HEK293 (cell line): ENCODE results near the gene GOPC.

ENCODE experiments used
- CTCF ChIA-PET: fragments of 350-600 bp; formaldehyde crosslinking; extraction: SDS; loops from one replicate; lab custom pipeline; 2021; ENCODE audit warnings: antibody characterized with exemption; lab: Yijun Ruan, JAX
- POLR2A ChIA-PET: fragments of 300-600 bp; formaldehyde crosslinking; extraction: SDS; loops from one replicate; lab custom pipeline; 2020; ENCODE audit warnings: antibody characterized with exemption, inconsistent platforms; lab: Yijun Ruan, JAX
- H3K27ac ChIP-seq: fragments of 200-500 bp; sonication (Bioruptor generic); 2 replicates; pipeline ENCODE4 v1.5.1; 2014; ENCODE audit warnings: low read depth, low read length, control low read depth, inconsistent platforms; ENCODE audit errors: extremely low read depth
- H3K36me3 ChIP-seq, 2 experiments: fragments of 200-500 bp in 1 of 2; sonication (Bioruptor generic) in 1 of 2; 1 replicate in 1 of 2; 2 replicates in 1 of 2; pipeline ENCODE4 v1.5.1; 2014 to 2017; ENCODE audit warnings: inconsistent platforms in 2 of 2, low read length in 2 of 2; ENCODE audit not compliant: control insufficient read depth in 2 of 2, insufficient read depth in 1 of 2
- H3K4me1 ChIP-seq: fragments of 200-500 bp; sonication (Bioruptor generic); 2 replicates; pipeline ENCODE4 v1.5.1; 2014; ENCODE audit warnings: mild to moderate bottlenecking, low read length, inconsistent platforms; ENCODE audit not compliant: control insufficient read depth, insufficient read depth
- H3K4me3 ChIP-seq: 2 replicates; pipeline ENCODE4 v1.5.1; 2011; ENCODE audit warnings: low read depth, mild to moderate bottlenecking, control low read depth, low read length, moderate library complexity
- H3K9me3 ChIP-seq: fragments of 200-500 bp; sonication (Bioruptor generic); 2 replicates; pipeline ENCODE4 v1.5.1; 2014; ENCODE audit warnings: low read depth, low read length, inconsistent platforms; ENCODE audit not compliant: control insufficient read depth, insufficient read depth
- FEZF1 ChIP-seq: fragments of 450-650 bp; formaldehyde crosslinking; IDR thresholded peaks from 2 replicates; pipeline ENCODE4 v1.5.1; 2016; ENCODE audit warnings: missing biosample characterization, missing genetic modification characterization
- GLIS1 ChIP-seq: fragments of 450-650 bp; formaldehyde crosslinking; IDR thresholded peaks from 2 replicates; pipeline ENCODE4 v1.5.1; 2016; ENCODE audit warnings: missing biosample characterization, missing genetic modification characterization
- HOXC10 ChIP-seq: sonication (generic); formaldehyde crosslinking; IDR thresholded peaks from 2 replicates; pipeline ENCODE4 v1.8.1; 2023; ENCODE audit warnings: mild to moderate bottlenecking, missing genetic modification reagents
- KLF7 ChIP-seq: fragments of 450-650 bp; formaldehyde crosslinking; IDR thresholded peaks from 2 replicates; pipeline ENCODE4 v1.5.1; 2016; ENCODE audit warnings: missing biosample characterization, missing genetic modification characterization, borderline replicate concordance
- WT1 ChIP-seq: fragments of 450-650 bp; formaldehyde crosslinking; IDR thresholded peaks from 2 replicates; pipeline ENCODE4 v1.5.1; 2016; ENCODE audit warnings: missing biosample characterization, missing genetic modification characterization
- ZBTB20 ChIP-seq: fragments of 450-650 bp; formaldehyde crosslinking; IDR thresholded peaks from 2 replicates; pipeline ENCODE4 v1.5.1; 2016; ENCODE audit warnings: missing biosample characterization, missing genetic modification characterization
- ZBTB21 ChIP-seq: fragments of 450-650 bp; formaldehyde crosslinking; IDR thresholded peaks from 2 replicates; pipeline ENCODE4 v1.5.1; 2017; ENCODE audit warnings: missing biosample characterization, missing genetic modification characterization
- ZNF132 ChIP-seq: fragments of 450-650 bp; formaldehyde crosslinking; IDR thresholded peaks from 2 replicates; pipeline ENCODE4 v1.5.1; 2017; ENCODE audit warnings: missing biosample characterization, missing genetic modification characterization, borderline replicate concordance
- ZNF138 ChIP-seq: fragments of 450-650 bp; formaldehyde crosslinking; IDR thresholded peaks from 2 replicates; pipeline ENCODE4 v1.5.1; 2016; ENCODE audit warnings: missing biosample characterization, missing genetic modification characterization, borderline replicate concordance
- ZNF157 ChIP-seq: fragments of 450-650 bp; formaldehyde crosslinking; IDR thresholded peaks from 2 replicates; pipeline ENCODE4 v1.5.1; 2016; ENCODE audit warnings: missing biosample characterization, missing genetic modification characterization
- ZNF16 ChIP-seq: fragments of 450-650 bp; formaldehyde crosslinking; IDR thresholded peaks from 2 replicates; pipeline ENCODE4 v1.5.1; 2016; ENCODE audit warnings: low read depth, missing biosample characterization, missing genetic modification characterization
- ZNF184 ChIP-seq: fragments of 450-650 bp; IDR thresholded peaks from 2 replicates; pipeline ENCODE4 v1.5.1; 2018; ENCODE audit warnings: missing biosample characterization, mild to moderate bottlenecking, missing genetic modification characterization
- ZNF274 ChIP-seq, 2 experiments: fragments of 200-500 bp in 1 of 2; fragments of 450-650 bp in 1 of 2; sonication (Bioruptor generic) in 1 of 2; formaldehyde crosslinking in 1 of 2; IDR thresholded peaks; 2 replicates each; pipeline versions ENCODE4 v1.5.1 to v1.6.1; 2014 to 2016; ENCODE audit warnings: borderline replicate concordance in 1 of 2, inconsistent platforms in 1 of 2, low read length in 1 of 2, missing biosample characterization in 1 of 2, missing genetic modification characterization in 1 of 2
- ZNF335 ChIP-seq: fragments of 450-650 bp; formaldehyde crosslinking; conservative IDR thresholded peaks from 2 replicates; pipeline ENCODE4 v1.5.1; 2016; ENCODE audit warnings: missing biosample characterization, missing genetic modification characterization
- ZNF394 ChIP-seq: fragments of 450-650 bp; formaldehyde crosslinking; IDR thresholded peaks from 2 replicates; pipeline ENCODE4 v1.5.1; 2016; ENCODE audit warnings: missing biosample characterization, missing genetic modification characterization, mild to moderate bottlenecking, moderate library complexity, borderline replicate concordance
- ZNF426 ChIP-seq: fragments of 450-650 bp; formaldehyde crosslinking; IDR thresholded peaks from 2 replicates; pipeline ENCODE4 v1.5.1; 2017; ENCODE audit warnings: missing biosample characterization, missing genetic modification characterization, mild to moderate bottlenecking, inconsistent platforms, moderate library complexity
- ZNF473 ChIP-seq: fragments of 450-650 bp; formaldehyde crosslinking; IDR thresholded peaks from 2 replicates; pipeline ENCODE4 v1.5.1; 2017; ENCODE audit warnings: missing biosample characterization, missing genetic modification characterization
- ZNF521 ChIP-seq: fragments of 450-650 bp; formaldehyde crosslinking; IDR thresholded peaks from 2 replicates; pipeline ENCODE4 v1.5.1; 2017; ENCODE audit warnings: missing biosample characterization, mild to moderate bottlenecking, missing genetic modification characterization
- ZNF548 ChIP-seq: fragments of 450-650 bp; formaldehyde crosslinking; IDR thresholded peaks from 2 replicates; pipeline ENCODE4 v1.5.1; 2016; ENCODE audit warnings: missing biosample characterization, missing genetic modification characterization
- ZNF549 ChIP-seq: fragments of 450-650 bp; IDR thresholded peaks from 2 replicates; pipeline ENCODE4 v1.5.1; 2018; ENCODE audit warnings: missing biosample characterization, missing genetic modification characterization, mild to moderate bottlenecking, inconsistent platforms, moderate library complexity
- ZNF654 ChIP-seq: fragments of 450-650 bp; formaldehyde crosslinking; IDR thresholded peaks from 2 replicates; pipeline ENCODE4 v1.5.1; 2016; ENCODE audit warnings: low read depth, missing biosample characterization, missing genetic modification characterization
- ZNF747 ChIP-seq: fragments of 450-650 bp; formaldehyde crosslinking; IDR thresholded peaks from 2 replicates; pipeline ENCODE4 v1.5.1; 2016; ENCODE audit warnings: missing biosample characterization, missing genetic modification characterization
- TF ChIP-seq, protein P1 (sequence below): fragments of 450-650 bp; formaldehyde crosslinking; IDR thresholded peaks from 2 replicates; pipeline ENCODE4 v1.5.1; 2017; ENCODE audit warnings: missing biosample characterization, missing genetic modification characterization
- TF ChIP-seq, protein P2 (sequence below): fragments of 450-650 bp; formaldehyde crosslinking; IDR thresholded peaks from 2 replicates; pipeline ENCODE4 v1.5.1; 2016; ENCODE audit warnings: missing biosample characterization, missing genetic modification characterization

Gene GOPC

DNA sequence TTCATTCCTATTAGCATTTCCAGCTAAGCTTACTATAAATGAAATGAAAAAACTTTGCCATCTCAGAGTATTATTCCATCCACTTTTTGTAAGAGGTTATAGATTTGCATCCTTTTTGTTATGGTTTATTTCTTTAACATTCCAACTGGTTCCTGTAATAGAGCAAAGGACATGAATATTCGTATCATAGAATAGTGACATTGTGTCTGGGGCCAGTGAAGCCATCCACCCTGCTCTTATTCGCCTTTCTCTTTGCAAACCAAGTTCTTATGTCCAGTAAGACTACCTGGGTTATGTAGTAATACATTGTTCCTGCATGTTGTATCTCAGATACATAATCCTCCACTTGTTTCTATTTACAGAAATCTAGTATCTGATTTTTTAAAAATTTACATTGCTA lies 76.7 kb downstream of the GOPC start:
- ChIA-PET POLR2A (no interaction called here), CTCF (interaction anchor here (0.6 to 0.8 kb wide), 4 partner anchors 42 to 1582 kb away, joined by 3 read pairs; no protein-coding TSS in a partner anchor)
- no peaks in the 10 kb centered on the region for H3K9me3 ChIP-seq
- TF ChIP-seq ZNF548 (tag by site-specific recombination): no peak
- TF ChIP-seq ZNF138 (tag by site-specific recombination): no peak
- no peak for TF ChIP-seq HOXC10
- TF ChIP-seq, protein P1, sequence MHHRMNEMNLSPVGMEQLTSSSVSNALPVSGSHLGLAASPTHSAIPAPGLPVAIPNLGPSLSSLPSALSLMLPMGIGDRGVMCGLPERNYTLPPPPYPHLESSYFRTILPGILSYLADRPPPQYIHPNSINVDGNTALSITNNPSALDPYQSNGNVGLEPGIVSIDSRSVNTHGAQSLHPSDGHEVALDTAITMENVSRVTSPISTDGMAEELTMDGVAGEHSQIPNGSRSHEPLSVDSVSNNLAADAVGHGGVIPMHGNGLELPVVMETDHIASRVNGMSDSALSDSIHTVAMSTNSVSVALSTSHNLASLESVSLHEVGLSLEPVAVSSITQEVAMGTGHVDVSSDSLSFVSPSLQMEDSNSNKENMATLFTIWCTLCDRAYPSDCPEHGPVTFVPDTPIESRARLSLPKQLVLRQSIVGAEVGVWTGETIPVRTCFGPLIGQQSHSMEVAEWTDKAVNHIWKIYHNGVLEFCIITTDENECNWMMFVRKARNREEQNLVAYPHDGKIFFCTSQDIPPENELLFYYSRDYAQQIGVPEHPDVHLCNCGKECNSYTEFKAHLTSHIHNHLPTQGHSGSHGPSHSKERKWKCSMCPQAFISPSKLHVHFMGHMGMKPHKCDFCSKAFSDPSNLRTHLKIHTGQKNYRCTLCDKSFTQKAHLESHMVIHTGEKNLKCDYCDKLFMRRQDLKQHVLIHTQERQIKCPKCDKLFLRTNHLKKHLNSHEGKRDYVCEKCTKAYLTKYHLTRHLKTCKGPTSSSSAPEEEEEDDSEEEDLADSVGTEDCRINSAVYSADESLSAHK (tag by site-specific recombination): no peak
- no peak for TF ChIP-seq ZNF184 (tag by site-specific recombination)
- TF ChIP-seq ZNF426 (tag by site-specific recombination): no peak
- TF ChIP-seq WT1: no peak
- no peak for TF ChIP-seq GLIS1
- no peak for TF ChIP-seq ZNF157 (tag by site-specific recombination)
- TF ChIP-seq ZNF394: no peak
- no peak for TF ChIP-seq ZNF16 (tag by site-specific recombination)
- TF ChIP-seq FEZF1: no peak
- no peak for TF ChIP-seq ZNF747 (tag by site-specific recombination)
- TF ChIP-seq ZNF274 (IDR thresholded peaks at IDR 0.05; ENCODE audit: low read length): no peak
- no peak for TF ChIP-seq ZNF274 (tag by site-specific recombination; IDR thresholded peaks at IDR 0.05; ENCODE audit: borderline replicate concordance)
- no peak for TF ChIP-seq ZNF335
- no peak overlapping the region for H3K27ac ChIP-seq
- H3K4me1 ChIP-seq: no peaks in the 10 kb centered on the region; the same call in none of the 2 replicates
- H3K4me3 ChIP-seq: no peak overlapping the region
- H3K36me3 ChIP-seq: no peaks in the 10 kb centered on the region

DNA sequence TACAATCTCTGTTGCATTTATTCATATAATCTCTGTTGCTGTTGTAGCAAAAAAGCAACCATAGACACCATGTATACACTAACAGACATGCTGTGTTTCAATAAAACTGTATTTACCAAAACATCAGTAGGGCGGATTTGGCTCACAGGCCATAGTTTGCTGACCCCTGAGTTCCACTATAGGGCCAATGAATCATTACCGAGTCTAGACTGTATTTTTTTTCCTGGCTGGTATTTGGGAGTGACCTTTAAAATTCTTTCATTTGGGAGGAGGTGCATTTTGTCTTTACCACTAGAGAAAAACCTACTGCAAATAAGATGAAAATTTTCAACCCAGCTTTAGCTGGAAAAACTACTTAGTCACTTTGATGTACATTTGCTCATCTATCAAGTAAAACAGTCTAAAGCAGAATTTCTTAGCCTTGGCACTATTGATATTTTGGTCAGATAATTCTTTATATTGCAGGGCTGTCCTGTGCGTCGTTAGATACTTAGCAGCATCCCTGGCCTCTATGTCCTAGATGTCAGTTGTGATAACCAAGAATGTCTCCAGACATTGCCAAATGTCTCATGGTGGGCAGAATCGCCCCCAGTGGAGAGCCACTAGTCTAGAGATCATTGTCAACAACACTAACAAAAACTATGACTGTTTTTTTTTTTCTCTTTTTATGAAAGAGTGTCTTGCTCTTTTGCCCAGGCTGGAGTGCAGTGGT lies 80.4 kb downstream of the GOPC start:
- CTCF ChIA-PET: interaction anchor here (0.7 to 1.5 kb wide), 3 partner anchors 10 to 123 kb away, joined by 3 to 4 read pairs (median 3); no protein-coding TSS in a partner anchor
- no peaks in the 10 kb centered on the region for H3K9me3 ChIP-seq
- H3K36me3 ChIP-seq: no peaks in the 10 kb centered on the region
- H3K4me3 ChIP-seq: no peak overlapping the region
- no peak overlapping the region for H3K27ac ChIP-seq
- POLR2A ChIA-PET: no interaction called here
- no peaks in the 10 kb centered on the region for H3K4me1 ChIP-seq
- TF ChIP-seq KLF7 (tag by site-specific recombination) (no peak), ZNF132 (tag by site-specific recombination) (no peak), ZBTB20 (tag by site-specific recombination) (no peak), ZNF473 (tag by site-specific recombination) (no peak), ZNF521 (tag by site-specific recombination) (no peak), ZBTB21 (tag by site-specific recombination) (no peak), ZNF654 (tag by site-specific recombination) (no peak), ZNF549 (tag by site-specific recombination) (no peak)
- TF ChIP-seq, protein P2, sequence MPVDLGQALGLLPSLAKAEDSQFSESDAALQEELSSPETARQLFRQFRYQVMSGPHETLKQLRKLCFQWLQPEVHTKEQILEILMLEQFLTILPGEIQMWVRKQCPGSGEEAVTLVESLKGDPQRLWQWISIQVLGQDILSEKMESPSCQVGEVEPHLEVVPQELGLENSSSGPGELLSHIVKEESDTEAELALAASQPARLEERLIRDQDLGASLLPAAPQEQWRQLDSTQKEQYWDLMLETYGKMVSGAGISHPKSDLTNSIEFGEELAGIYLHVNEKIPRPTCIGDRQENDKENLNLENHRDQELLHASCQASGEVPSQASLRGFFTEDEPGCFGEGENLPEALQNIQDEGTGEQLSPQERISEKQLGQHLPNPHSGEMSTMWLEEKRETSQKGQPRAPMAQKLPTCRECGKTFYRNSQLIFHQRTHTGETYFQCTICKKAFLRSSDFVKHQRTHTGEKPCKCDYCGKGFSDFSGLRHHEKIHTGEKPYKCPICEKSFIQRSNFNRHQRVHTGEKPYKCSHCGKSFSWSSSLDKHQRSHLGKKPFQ (tag by site-specific recombination): no peak
- TF ChIP-seq, all 188 proteins: peak for 0
